ENCODE measurements around the gene RERE.

DNA sequence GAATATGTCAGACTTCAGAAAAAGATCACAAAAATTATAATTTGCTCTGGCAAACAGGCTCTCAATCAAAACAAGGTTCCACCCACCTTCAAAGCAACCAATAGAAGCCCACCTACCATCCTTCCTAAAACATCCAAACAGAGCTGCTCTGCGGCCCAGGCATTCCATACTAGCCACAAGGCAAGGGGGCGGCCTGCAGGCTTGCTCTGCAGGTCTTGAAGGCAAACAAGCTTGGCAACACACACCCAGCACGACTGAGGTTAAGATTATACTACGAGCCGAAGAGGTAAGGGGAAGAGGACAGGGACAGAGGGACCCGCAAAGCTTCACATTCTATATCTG, 292.3 kb downstream of the RERE start:
- TF ChIP-seq, protein P1, sequence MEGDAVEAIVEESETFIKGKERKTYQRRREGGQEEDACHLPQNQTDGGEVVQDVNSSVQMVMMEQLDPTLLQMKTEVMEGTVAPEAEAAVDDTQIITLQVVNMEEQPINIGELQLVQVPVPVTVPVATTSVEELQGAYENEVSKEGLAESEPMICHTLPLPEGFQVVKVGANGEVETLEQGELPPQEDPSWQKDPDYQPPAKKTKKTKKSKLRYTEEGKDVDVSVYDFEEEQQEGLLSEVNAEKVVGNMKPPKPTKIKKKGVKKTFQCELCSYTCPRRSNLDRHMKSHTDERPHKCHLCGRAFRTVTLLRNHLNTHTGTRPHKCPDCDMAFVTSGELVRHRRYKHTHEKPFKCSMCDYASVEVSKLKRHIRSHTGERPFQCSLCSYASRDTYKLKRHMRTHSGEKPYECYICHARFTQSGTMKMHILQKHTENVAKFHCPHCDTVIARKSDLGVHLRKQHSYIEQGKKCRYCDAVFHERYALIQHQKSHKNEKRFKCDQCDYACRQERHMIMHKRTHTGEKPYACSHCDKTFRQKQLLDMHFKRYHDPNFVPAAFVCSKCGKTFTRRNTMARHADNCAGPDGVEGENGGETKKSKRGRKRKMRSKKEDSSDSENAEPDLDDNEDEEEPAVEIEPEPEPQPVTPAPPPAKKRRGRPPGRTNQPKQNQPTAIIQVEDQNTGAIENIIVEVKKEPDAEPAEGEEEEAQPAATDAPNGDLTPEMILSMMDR (IDR thresholded peaks at IDR 0.05) = no peak
- TF ChIP-seq, protein P2, sequence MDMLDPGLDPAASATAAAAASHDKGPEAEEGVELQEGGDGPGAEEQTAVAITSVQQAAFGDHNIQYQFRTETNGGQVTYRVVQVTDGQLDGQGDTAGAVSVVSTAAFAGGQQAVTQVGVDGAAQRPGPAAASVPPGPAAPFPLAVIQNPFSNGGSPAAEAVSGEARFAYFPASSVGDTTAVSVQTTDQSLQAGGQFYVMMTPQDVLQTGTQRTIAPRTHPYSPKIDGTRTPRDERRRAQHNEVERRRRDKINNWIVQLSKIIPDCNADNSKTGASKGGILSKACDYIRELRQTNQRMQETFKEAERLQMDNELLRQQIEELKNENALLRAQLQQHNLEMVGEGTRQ (CRISPR knock-in tag; IDR thresholded peaks at IDR 0.05) = no peak

Data from WTC11 (cell line).